ENCODE measurements around the gene ALMS1.
A peak's percentile ranks its signal among the peaks of the same experiment; 100 is the strongest.
"Not testable (repeated sequence)": the region's sequence is repeated elsewhere in the genome, so short reads cannot be mapped to it uniquely, and the experiment has no call there.

Gene ALMS1

GRCh38 chr2:73561422-73561821 lies 175.8 kb downstream of the ALMS1 start:
- no peak for DNase-seq (ENCODE audit: insufficient read length)
- peak; percentile 60 for FAIRE-seq
- no peak for TF ChIP-seq POLR2AphosphoS5 (IDR thresholded peaks at IDR 0.05; ENCODE audit: low read depth, low read length)
- TF ChIP-seq TAF1 (IDR thresholded peaks at IDR 0.05; ENCODE audit: borderline replicate concordance, low read depth, low read length) = no peak
- TF ChIP-seq POLR2A (IDR thresholded peaks at IDR 0.05; ENCODE audit: low read depth, low read length) = no peak

- no peak for TF ChIP-seq TAF1 (IDR thresholded peaks at IDR 0.05; ENCODE audit: borderline replicate concordance, low read depth, low read length)
- TF ChIP-seq POLR2AphosphoS5 (IDR thresholded peaks at IDR 0.05; ENCODE audit: low read depth, low read length) = no peak
- TF ChIP-seq POLR2A (IDR thresholded peaks at IDR 0.05; ENCODE audit: low read depth, low read length) = no peak
- FAIRE-seq (no peak), DNase-seq (ENCODE audit: insufficient read length) (no peak)
These were observed 179.3 kb downstream of the ALMS1 start for GRCh38 chr2:73564986-73565385.

- FAIRE-seq (no peak), DNase-seq (ENCODE audit: insufficient read length) (no peak)
- TF ChIP-seq TAF1 (IDR thresholded peaks at IDR 0.05; ENCODE audit: borderline replicate concordance, low read depth, low read length) = no peak
- no peak for TF ChIP-seq POLR2AphosphoS5 (IDR thresholded peaks at IDR 0.05; ENCODE audit: low read depth, low read length)
- no peak for TF ChIP-seq POLR2A (IDR thresholded peaks at IDR 0.05; ENCODE audit: low read depth, low read length)
These were observed 180.7 kb downstream of the ALMS1 start for GRCh38 chr2:73566288-73566878.

- TF ChIP-seq TAF1 (IDR thresholded peaks at IDR 0.05; ENCODE audit: borderline replicate concordance, low read depth, low read length) = no peak
- no peak for TF ChIP-seq POLR2AphosphoS5 (IDR thresholded peaks at IDR 0.05; ENCODE audit: low read depth, low read length)
- TF ChIP-seq POLR2A (IDR thresholded peaks at IDR 0.05; ENCODE audit: low read depth, low read length) = no peak
- no peak for DNase-seq (ENCODE audit: insufficient read length)
- FAIRE-seq = no peak
These were observed 189.6 kb downstream of the ALMS1 start for GRCh38 chr2:73575261-73575660.

- FAIRE-seq (no peak), DNase-seq (ENCODE audit: insufficient read length) (no peak)
- TF ChIP-seq POLR2A (IDR thresholded peaks at IDR 0.05; ENCODE audit: low read depth, low read length) (no peak), POLR2AphosphoS5 (IDR thresholded peaks at IDR 0.05; ENCODE audit: low read depth, low read length) (no peak), TAF1 (IDR thresholded peaks at IDR 0.05; ENCODE audit: borderline replicate concordance, low read depth, low read length) (no peak)
These were observed 196.7 kb downstream of the ALMS1 start for GRCh38 chr2:73582364-73582763.

GRCh38 chr2:73588177-73588576 lies 202.5 kb downstream of the ALMS1 start:
- FAIRE-seq = no peak
- no peak for DNase-seq (ENCODE audit: insufficient read length)
- no peak for TF ChIP-seq POLR2A (IDR thresholded peaks at IDR 0.05; ENCODE audit: low read depth, low read length)
- no peak for TF ChIP-seq POLR2AphosphoS5 (IDR thresholded peaks at IDR 0.05; ENCODE audit: low read depth, low read length)
- no peak for TF ChIP-seq TAF1 (IDR thresholded peaks at IDR 0.05; ENCODE audit: borderline replicate concordance, low read depth, low read length)

- DNase-seq (ENCODE audit: insufficient read length) (no peak), FAIRE-seq (no peak)
- no peak for TF ChIP-seq POLR2AphosphoS5 (IDR thresholded peaks at IDR 0.05; ENCODE audit: low read depth, low read length)
- TF ChIP-seq POLR2A (IDR thresholded peaks at IDR 0.05; ENCODE audit: low read depth, low read length) = no peak
- no peak for TF ChIP-seq TAF1 (IDR thresholded peaks at IDR 0.05; ENCODE audit: borderline replicate concordance, low read depth, low read length)
These were observed 208.0 kb downstream of the ALMS1 start for GRCh38 chr2:73593680-73594079.

GRCh38 chr2:73594251-73594650 lies 208.6 kb downstream of the ALMS1 start:
- DNase-seq (ENCODE audit: insufficient read length) (no peak), FAIRE-seq (no peak)
- no peak for TF ChIP-seq POLR2A (IDR thresholded peaks at IDR 0.05; ENCODE audit: low read depth, low read length)
- TF ChIP-seq TAF1 (IDR thresholded peaks at IDR 0.05; ENCODE audit: borderline replicate concordance, low read depth, low read length) = no peak
- TF ChIP-seq POLR2AphosphoS5 (IDR thresholded peaks at IDR 0.05; ENCODE audit: low read depth, low read length) = no peak

- no peak for DNase-seq (ENCODE audit: insufficient read length)
- no peak for TF ChIP-seq TAF1 (IDR thresholded peaks at IDR 0.05; ENCODE audit: borderline replicate concordance, low read depth, low read length)
- no peak for TF ChIP-seq POLR2AphosphoS5 (IDR thresholded peaks at IDR 0.05; ENCODE audit: low read depth, low read length)
- no peak for TF ChIP-seq POLR2A (IDR thresholded peaks at IDR 0.05; ENCODE audit: low read depth, low read length)
- FAIRE-seq = no peak
These were observed 216.1 kb downstream of the ALMS1 start for GRCh38 chr2:73601780-73602179.

GRCh38 chr2:73603099-73603588 lies 217.5 kb downstream of the ALMS1 start:
- FAIRE-seq; DNase-seq (ENCODE audit: insufficient read length): not testable (repeated sequence)

GRCh38 chr2:73604589-73604988 lies 219.0 kb downstream of the ALMS1 start:
- DNase-seq (ENCODE audit: insufficient read length); FAIRE-seq: not testable (repeated sequence)

GRCh38 chr2:73610111-73610510 lies 224.5 kb downstream of the ALMS1 start:
- DNase-seq (ENCODE audit: insufficient read length) (no peak), FAIRE-seq (no peak)
- TF ChIP-seq POLR2AphosphoS5 (IDR thresholded peaks at IDR 0.05; ENCODE audit: low read depth, low read length) (no peak), POLR2A (IDR thresholded peaks at IDR 0.05; ENCODE audit: low read depth, low read length) (no peak), TAF1 (IDR thresholded peaks at IDR 0.05; ENCODE audit: borderline replicate concordance, low read depth, low read length) (no peak)

- FAIRE-seq (no peak), DNase-seq (ENCODE audit: insufficient read length) (no peak)
- TF ChIP-seq POLR2AphosphoS5 (IDR thresholded peaks at IDR 0.05; ENCODE audit: low read depth, low read length) = no peak
- no peak for TF ChIP-seq POLR2A (IDR thresholded peaks at IDR 0.05; ENCODE audit: low read depth, low read length)
- no peak for TF ChIP-seq TAF1 (IDR thresholded peaks at IDR 0.05; ENCODE audit: borderline replicate concordance, low read depth, low read length)
These were observed 225.6 kb downstream of the ALMS1 start for GRCh38 chr2:73611193-73611592.

Data from GM12892 (cell line).